HEK293 (cell line): ENCODE data around the gene UGT3A1.

ENCODE experiments used
- CTCF ChIA-PET: fragments of 350-600 bp; formaldehyde crosslinking; extraction: SDS; loops from one replicate; lab custom pipeline; 2021; ENCODE audit warnings: antibody characterized with exemption; lab: Yijun Ruan, JAX
- POLR2A ChIA-PET: fragments of 300-600 bp; formaldehyde crosslinking; extraction: SDS; loops from one replicate; lab custom pipeline; 2020; ENCODE audit warnings: antibody characterized with exemption, inconsistent platforms; lab: Yijun Ruan, JAX
- H3K27ac ChIP-seq: fragments of 200-500 bp; sonication (Bioruptor generic); 2 replicates; pipeline ENCODE4 v1.5.1; 2014; ENCODE audit warnings: low read depth, low read length, control low read depth, inconsistent platforms; ENCODE audit errors: extremely low read depth
- H3K36me3 ChIP-seq, 2 experiments: fragments of 200-500 bp in 1 of 2; sonication (Bioruptor generic) in 1 of 2; 1 replicate in 1 of 2; 2 replicates in 1 of 2; pipeline ENCODE4 v1.5.1; 2014 to 2017; ENCODE audit warnings: inconsistent platforms in 2 of 2, low read length in 2 of 2; ENCODE audit not compliant: control insufficient read depth in 2 of 2, insufficient read depth in 1 of 2
- H3K4me1 ChIP-seq: fragments of 200-500 bp; sonication (Bioruptor generic); 2 replicates; pipeline ENCODE4 v1.5.1; 2014; ENCODE audit warnings: mild to moderate bottlenecking, low read length, inconsistent platforms; ENCODE audit not compliant: control insufficient read depth, insufficient read depth
- H3K4me3 ChIP-seq: 2 replicates; pipeline ENCODE4 v1.5.1; 2011; ENCODE audit warnings: low read depth, mild to moderate bottlenecking, control low read depth, low read length, moderate library complexity
- H3K9me3 ChIP-seq: fragments of 200-500 bp; sonication (Bioruptor generic); 2 replicates; pipeline ENCODE4 v1.5.1; 2014; ENCODE audit warnings: low read depth, low read length, inconsistent platforms; ENCODE audit not compliant: control insufficient read depth, insufficient read depth
- SALL2 ChIP-seq: fragments of 450-650 bp; formaldehyde crosslinking; IDR thresholded peaks from 2 replicates; pipeline ENCODE4 v1.5.0; 2017; ENCODE audit warnings: missing biosample characterization, mild to moderate bottlenecking, missing genetic modification characterization, borderline replicate concordance
- SP3 ChIP-seq: fragments of 450-650 bp; formaldehyde crosslinking; IDR thresholded peaks from 2 replicates; pipeline ENCODE4 v1.5.1; 2016; ENCODE audit warnings: missing biosample characterization, missing genetic modification characterization
- TCF7L2 ChIP-seq: IDR thresholded peaks from 2 replicates; pipeline ENCODE4 v1.6.1; 2011; ENCODE audit warnings: low read depth, mild to moderate bottlenecking, inconsistent platforms, low read length, moderate library complexity, borderline replicate concordance
- ZEB2 ChIP-seq: fragments of 450-650 bp; formaldehyde crosslinking; IDR thresholded peaks from 2 replicates; pipeline ENCODE4 v1.5.1; 2016; ENCODE audit warnings: missing biosample characterization, missing genetic modification characterization
- ZFP3 ChIP-seq: fragments of 450-650 bp; formaldehyde crosslinking; IDR thresholded peaks from 2 replicates; pipeline ENCODE4 v1.5.1; 2016; ENCODE audit warnings: low read depth, missing biosample characterization, missing genetic modification characterization
- ZNF138 ChIP-seq: fragments of 450-650 bp; formaldehyde crosslinking; IDR thresholded peaks from 2 replicates; pipeline ENCODE4 v1.5.1; 2016; ENCODE audit warnings: missing biosample characterization, missing genetic modification characterization, borderline replicate concordance
- ZNF501 ChIP-seq: fragments of 450-650 bp; formaldehyde crosslinking; IDR thresholded peaks from 2 replicates; pipeline ENCODE4 v1.5.1; 2016; ENCODE audit warnings: missing biosample characterization, missing genetic modification characterization
- ZNF510 ChIP-seq: fragments of 450-650 bp; formaldehyde crosslinking; IDR thresholded peaks from 2 replicates; pipeline ENCODE4 v1.5.1; 2018; ENCODE audit warnings: mild to moderate bottlenecking, missing genetic modification characterization, missing biosample characterization; ENCODE audit not compliant: insufficient replicate concordance
- ZNF544 ChIP-seq: fragments of 450-650 bp; formaldehyde crosslinking; IDR thresholded peaks from 2 replicates; pipeline ENCODE4 v1.5.0; 2017; ENCODE audit warnings: missing biosample characterization, missing genetic modification characterization
- ZNF677 ChIP-seq: fragments of 450-650 bp; IDR thresholded peaks from 2 replicates; pipeline ENCODE4 v1.5.0; 2018; ENCODE audit warnings: missing biosample characterization, mild to moderate bottlenecking, missing genetic modification characterization, moderate library complexity
- ZNF843 ChIP-seq: fragments of 450-650 bp; formaldehyde crosslinking; IDR thresholded peaks from 2 replicates; pipeline ENCODE4 v1.5.1; 2016; ENCODE audit warnings: missing biosample characterization, missing genetic modification characterization
- TF ChIP-seq, protein P1 (sequence below): fragments of 450-650 bp; formaldehyde crosslinking; IDR thresholded peaks from 2 replicates; pipeline ENCODE4 v1.5.1; 2016; ENCODE audit warnings: missing biosample characterization, missing genetic modification characterization
- TF ChIP-seq, protein P2 (sequence below): fragments of 450-650 bp; formaldehyde crosslinking; IDR thresholded peaks from 2 replicates; pipeline ENCODE4 v1.5.1; 2016; ENCODE audit warnings: missing biosample characterization, missing genetic modification characterization
- TF ChIP-seq, protein P3 (sequence below): fragments of 450-650 bp; formaldehyde crosslinking; IDR thresholded peaks from 2 replicates; pipeline ENCODE4 v1.5.1; 2017; ENCODE audit warnings: missing biosample characterization, missing genetic modification characterization
- TF ChIP-seq, protein P4 (sequence below): fragments of 450-650 bp; formaldehyde crosslinking; IDR thresholded peaks from 2 replicates; pipeline ENCODE4 v1.5.1; 2016; ENCODE audit warnings: missing biosample characterization, missing genetic modification characterization

UGT3A1 gene

GRCh38 chr5:35922468-35922867, 68.7 kb downstream of the UGT3A1 start:
- ChIA-PET CTCF (interaction anchor here (0.6 to 6.6 kb wide), 3 partner anchors 124 to 301 kb away, joined by 3 to 147 read pairs (median 3); no protein-coding TSS in a partner anchor), POLR2A (no interaction called here)
- no peak overlapping the region for H3K27ac ChIP-seq
- H3K9me3 ChIP-seq, result no peaks in the 10 kb centered on the region
- peaks cover 4% of the 10 kb centered on the region; the same call in 1 of the 2 replicates for H3K4me1 ChIP-seq
- no peak overlapping the region for H3K4me3 ChIP-seq
- no peaks in the 10 kb centered on the region for H3K36me3 ChIP-seq
- TF ChIP-seq, protein P1, sequence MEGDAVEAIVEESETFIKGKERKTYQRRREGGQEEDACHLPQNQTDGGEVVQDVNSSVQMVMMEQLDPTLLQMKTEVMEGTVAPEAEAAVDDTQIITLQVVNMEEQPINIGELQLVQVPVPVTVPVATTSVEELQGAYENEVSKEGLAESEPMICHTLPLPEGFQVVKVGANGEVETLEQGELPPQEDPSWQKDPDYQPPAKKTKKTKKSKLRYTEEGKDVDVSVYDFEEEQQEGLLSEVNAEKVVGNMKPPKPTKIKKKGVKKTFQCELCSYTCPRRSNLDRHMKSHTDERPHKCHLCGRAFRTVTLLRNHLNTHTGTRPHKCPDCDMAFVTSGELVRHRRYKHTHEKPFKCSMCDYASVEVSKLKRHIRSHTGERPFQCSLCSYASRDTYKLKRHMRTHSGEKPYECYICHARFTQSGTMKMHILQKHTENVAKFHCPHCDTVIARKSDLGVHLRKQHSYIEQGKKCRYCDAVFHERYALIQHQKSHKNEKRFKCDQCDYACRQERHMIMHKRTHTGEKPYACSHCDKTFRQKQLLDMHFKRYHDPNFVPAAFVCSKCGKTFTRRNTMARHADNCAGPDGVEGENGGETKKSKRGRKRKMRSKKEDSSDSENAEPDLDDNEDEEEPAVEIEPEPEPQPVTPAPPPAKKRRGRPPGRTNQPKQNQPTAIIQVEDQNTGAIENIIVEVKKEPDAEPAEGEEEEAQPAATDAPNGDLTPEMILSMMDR (tag by site-specific recombination), result 0 out of 2 replicates have a peak, but pooled peaks have one; percentile 30
- TF ChIP-seq, protein P2, sequence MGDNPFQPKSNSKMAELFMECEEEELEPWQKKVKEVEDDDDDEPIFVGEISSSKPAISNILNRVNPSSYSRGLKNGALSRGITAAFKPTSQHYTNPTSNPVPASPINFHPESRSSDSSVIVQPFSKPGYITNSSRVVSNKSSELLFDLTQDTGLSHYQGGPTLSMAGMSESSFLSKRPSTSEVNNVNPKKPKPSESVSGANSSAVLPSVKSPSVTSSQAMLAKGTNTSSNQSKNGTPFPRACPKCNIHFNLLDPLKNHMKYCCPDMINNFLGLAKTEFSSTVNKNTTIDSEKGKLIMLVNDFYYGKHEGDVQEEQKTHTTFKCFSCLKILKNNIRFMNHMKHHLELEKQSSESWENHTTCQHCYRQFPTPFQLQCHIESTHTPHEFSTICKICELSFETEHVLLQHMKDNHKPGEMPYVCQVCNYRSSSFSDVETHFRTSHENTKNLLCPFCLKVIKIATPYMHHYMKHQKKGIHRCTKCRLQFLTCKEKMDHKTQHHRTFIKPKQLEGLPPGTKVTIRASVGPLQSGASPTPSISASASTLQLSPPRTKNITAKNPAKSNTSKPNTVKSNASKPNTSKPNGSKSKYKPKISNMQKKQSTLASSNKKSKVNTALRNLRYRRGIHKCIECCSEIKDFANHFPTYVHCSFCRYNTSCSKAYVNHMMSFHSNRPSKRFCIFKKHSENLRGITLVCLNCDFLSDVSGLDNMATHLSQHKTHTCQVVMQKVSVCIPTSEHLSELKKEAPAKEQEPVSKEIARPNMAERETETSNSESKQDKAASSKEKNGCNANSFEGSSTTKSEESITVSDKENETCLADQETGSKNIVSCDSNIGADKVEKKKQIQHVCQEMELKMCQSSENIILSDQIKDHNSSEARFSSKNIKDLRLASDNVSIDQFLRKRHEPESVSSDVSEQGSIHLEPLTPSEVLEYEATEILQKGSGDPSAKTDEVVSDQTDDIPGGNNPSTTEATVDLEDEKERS (tag by site-specific recombination), result no peak
- no peak for TF ChIP-seq ZEB2
- TF ChIP-seq TCF7L2, result no peak
- TF ChIP-seq, all 188 proteins: peak for 1

- peaks cover 4% of the 10 kb centered on the region; the same call in 1 of the 2 replicates for H3K4me1 ChIP-seq
- no peak overlapping the region for H3K4me3 ChIP-seq
- TF ChIP-seq ZNF843 (tag by site-specific recombination) (no peak), ZNF138 (tag by site-specific recombination) (no peak), SALL2 (tag by site-specific recombination) (no peak), ZNF544 (tag by site-specific recombination) (no peak), ZNF510 (no peak), ZFP3 (tag by site-specific recombination) (no peak), SP3 (tag by site-specific recombination) (no peak), ZNF501 (tag by site-specific recombination) (no peak), ZNF677 (tag by site-specific recombination) (no peak)
- TF ChIP-seq, protein P3, sequence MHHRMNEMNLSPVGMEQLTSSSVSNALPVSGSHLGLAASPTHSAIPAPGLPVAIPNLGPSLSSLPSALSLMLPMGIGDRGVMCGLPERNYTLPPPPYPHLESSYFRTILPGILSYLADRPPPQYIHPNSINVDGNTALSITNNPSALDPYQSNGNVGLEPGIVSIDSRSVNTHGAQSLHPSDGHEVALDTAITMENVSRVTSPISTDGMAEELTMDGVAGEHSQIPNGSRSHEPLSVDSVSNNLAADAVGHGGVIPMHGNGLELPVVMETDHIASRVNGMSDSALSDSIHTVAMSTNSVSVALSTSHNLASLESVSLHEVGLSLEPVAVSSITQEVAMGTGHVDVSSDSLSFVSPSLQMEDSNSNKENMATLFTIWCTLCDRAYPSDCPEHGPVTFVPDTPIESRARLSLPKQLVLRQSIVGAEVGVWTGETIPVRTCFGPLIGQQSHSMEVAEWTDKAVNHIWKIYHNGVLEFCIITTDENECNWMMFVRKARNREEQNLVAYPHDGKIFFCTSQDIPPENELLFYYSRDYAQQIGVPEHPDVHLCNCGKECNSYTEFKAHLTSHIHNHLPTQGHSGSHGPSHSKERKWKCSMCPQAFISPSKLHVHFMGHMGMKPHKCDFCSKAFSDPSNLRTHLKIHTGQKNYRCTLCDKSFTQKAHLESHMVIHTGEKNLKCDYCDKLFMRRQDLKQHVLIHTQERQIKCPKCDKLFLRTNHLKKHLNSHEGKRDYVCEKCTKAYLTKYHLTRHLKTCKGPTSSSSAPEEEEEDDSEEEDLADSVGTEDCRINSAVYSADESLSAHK, result no peak
- TF ChIP-seq, protein P2 (tag by site-specific recombination), result no peak
- TF ChIP-seq, protein P4, sequence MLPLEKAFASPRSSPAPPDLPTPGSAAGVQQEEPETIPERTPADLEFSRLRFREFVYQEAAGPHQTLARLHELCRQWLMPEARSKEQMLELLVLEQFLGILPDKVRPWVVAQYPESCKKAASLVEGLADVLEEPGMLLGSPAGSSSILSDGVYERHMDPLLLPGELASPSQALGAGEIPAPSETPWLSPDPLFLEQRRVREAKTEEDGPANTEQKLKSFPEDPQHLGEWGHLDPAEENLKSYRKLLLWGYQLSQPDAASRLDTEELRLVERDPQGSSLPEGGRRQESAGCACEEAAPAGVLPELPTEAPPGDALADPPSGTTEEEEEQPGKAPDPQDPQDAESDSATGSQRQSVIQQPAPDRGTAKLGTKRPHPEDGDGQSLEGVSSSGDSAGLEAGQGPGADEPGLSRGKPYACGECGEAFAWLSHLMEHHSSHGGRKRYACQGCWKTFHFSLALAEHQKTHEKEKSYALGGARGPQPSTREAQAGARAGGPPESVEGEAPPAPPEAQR, result no peak
- POLR2A ChIA-PET, result no interaction called here
- no peaks in the 10 kb centered on the region for H3K36me3 ChIP-seq
- no peaks in the 10 kb centered on the region for H3K9me3 ChIP-seq
- CTCF ChIA-PET, result interaction anchor here (1.0 to 6.6 kb wide), 2 partner anchors 143 to 301 kb away, joined by 3 to 147 read pairs; no protein-coding TSS in a partner anchor
- no peak overlapping the region for H3K27ac ChIP-seq
Observed at GRCh38 chr5:35921930-35922329, 69.3 kb downstream of the UGT3A1 start.
